KMS-11 (cell line): Measurements from ENCODE around the gene CD8A.

ENCODE experiments used
- H2AFZ ChIP-seq: fragments of 200-600 bp; sonication (generic); 2 replicates; pipeline ENCODE4 v1.6.1; 2016; ENCODE audit warnings: antibody characterized with exemption, mixed run types, low read depth
- H3K27ac ChIP-seq: fragments of 200-600 bp; sonication (generic); 2 replicates; pipeline ENCODE4 v1.6.1; 2016; ENCODE audit warnings: mild to moderate bottlenecking, mixed run types
- H3K27me3 ChIP-seq: fragments of 200-600 bp; sonication (generic); 2 replicates; pipeline ENCODE4 v1.6.1; 2017; ENCODE audit warnings: mild to moderate bottlenecking, low read depth, mixed run types, moderate library complexity; ENCODE audit not compliant: insufficient read depth
- H3K36me3 ChIP-seq: fragments of 200-600 bp; sonication (generic); 2 replicates; pipeline ENCODE4 v1.6.1; 2017; ENCODE audit warnings: mild to moderate bottlenecking, mixed run types; ENCODE audit not compliant: insufficient read depth
- H3K4me1 ChIP-seq: fragments of 200-600 bp; sonication (generic); 2 replicates; pipeline ENCODE4 v1.6.1; 2016; ENCODE audit warnings: mild to moderate bottlenecking, low read depth, mixed run types; ENCODE audit not compliant: poor library complexity, severe bottlenecking
- H3K4me2 ChIP-seq: fragments of 200-600 bp; sonication (generic); 2 replicates; pipeline ENCODE4 v1.7.0; 2016; ENCODE audit warnings: mild to moderate bottlenecking, mixed run types
- H3K4me3 ChIP-seq: fragments of 200-600 bp; sonication (generic); IDR thresholded peaks from 2 replicates; pipeline ENCODE4 v1.6.1; 2017; ENCODE audit warnings: low read depth, low read length, mixed read lengths; ENCODE audit not compliant: insufficient read depth
- H3K79me2 ChIP-seq: fragments of 200-600 bp; sonication (generic); 2 replicates; pipeline ENCODE4 v1.6.1; 2016; ENCODE audit warnings: low read depth, mixed run types; ENCODE audit not compliant: insufficient read depth
- H3K9ac ChIP-seq: fragments of 200-600 bp; sonication (generic); 2 replicates; pipeline ENCODE4 v1.6.1; 2016; ENCODE audit warnings: mild to moderate bottlenecking, mixed run types
- H4K20me1 ChIP-seq: fragments of 200-600 bp; sonication (generic); 2 replicates; pipeline ENCODE4 v1.6.1; 2016; ENCODE audit warnings: mild to moderate bottlenecking, mixed run types; ENCODE audit not compliant: insufficient read depth
- CTCF ChIP-seq: fragments of 200-600 bp; sonication (generic); conservative IDR thresholded peaks from 2 replicates; pipeline ENCODE4 v1.6.1; 2017; ENCODE audit warnings: low read depth, mild to moderate bottlenecking, antibody characterized with exemption, low read length, moderate library complexity, mixed read lengths

The CD8A gene

DNA sequence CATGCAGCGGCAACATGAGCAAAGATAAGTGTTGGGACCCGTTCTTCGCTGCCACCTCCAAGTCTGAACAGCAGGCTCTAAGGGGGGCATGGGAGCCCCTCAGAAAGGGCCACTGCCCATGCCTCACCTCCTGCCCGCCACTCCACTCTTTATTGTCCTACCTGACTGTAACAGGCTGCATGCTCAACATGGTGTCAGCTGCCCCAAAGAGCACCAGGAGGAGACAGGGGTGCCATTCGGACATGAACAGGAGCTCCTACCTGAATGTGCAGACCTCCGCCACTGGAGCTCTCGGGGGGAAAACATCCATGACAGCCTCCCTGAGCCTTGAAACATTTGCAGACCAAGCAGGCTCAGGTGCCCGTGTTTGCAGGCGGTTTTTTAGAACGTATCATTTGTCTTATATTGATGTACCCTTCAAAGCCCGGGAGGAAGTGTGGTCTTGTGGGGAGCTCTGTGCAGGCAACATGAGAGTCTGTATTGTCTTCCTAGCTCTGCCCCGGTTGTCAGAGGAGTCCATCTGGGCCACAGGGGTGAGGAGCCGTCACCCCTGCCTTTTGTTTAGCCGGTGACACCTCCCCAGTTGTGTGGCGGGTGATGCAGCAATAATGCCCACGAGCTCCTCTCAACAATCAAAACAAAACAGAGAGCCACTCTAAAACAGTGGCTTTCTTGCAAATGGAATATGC is 35.1 kb upstream of the CD8A start:
- Histone ChIP-seq H3K27me3 (no peaks in the 10 kb centered on the region), H3K36me3 (no peaks in the 10 kb centered on the region), H3K4me1 (peaks cover 2% of the 10 kb centered on the region), H3K4me2 (no peak overlapping the region), H3K79me2 (no peaks in the 10 kb centered on the region), H3K27ac (no peak overlapping the region), H4K20me1 (no peaks in the 10 kb centered on the region), H3K9ac (no peak overlapping the region), H2AFZ (no peak overlapping the region), H3K4me3 (no peak overlapping the region)
- TF ChIP-seq CTCF = no peak

GRCh38 chr2:86825036-86825692 is 34.5 kb upstream of the CD8A start:
- Histone ChIP-seq H2AFZ (no peak overlapping the region), H3K9ac (no peak overlapping the region), H3K4me3 (no peak overlapping the region), H3K36me3 (no peaks in the 10 kb centered on the region), H4K20me1 (no peaks in the 10 kb centered on the region), H3K4me1 (no peaks in the 10 kb centered on the region), H3K79me2 (no peaks in the 10 kb centered on the region), H3K4me2 (no peak overlapping the region), H3K27me3 (no peaks in the 10 kb centered on the region), H3K27ac (no peak overlapping the region)
- no peak for TF ChIP-seq CTCF

DNA sequence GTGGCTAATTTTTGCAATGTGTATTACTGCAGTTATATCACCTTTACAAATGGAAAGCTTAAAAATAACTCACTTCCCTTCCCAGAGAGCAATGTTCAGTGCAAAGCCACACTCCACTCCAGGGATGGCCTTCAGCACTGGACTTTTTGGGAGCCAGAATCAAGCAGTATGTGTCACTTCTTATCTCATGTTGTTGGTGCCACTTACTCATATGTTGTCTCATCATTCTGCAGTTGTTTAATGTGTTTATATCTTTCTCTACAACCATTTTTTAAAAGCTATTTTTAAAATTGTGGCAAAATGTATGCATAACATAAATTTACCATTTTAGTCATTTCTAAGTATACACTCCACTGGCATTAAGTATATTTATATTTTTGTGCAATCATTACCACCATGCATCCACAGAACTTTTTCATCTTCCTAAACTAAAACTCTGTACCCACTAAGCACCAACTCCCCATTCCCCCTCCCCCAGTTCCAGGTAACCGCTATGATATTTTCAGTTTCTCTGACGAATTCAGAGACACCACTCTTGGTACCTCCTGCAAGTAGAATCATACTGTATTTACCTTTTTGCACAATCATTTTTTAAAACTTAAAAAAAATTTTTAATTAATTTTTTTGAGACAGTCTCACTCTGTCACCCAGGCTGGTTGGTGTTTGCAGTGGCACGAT is 32.1 kb upstream of the CD8A start:
- no peaks in the 10 kb centered on the region for H3K27me3 ChIP-seq
- H3K4me1 ChIP-seq = no peaks in the 10 kb centered on the region
- no peaks in the 10 kb centered on the region for H3K36me3 ChIP-seq
- no peaks in the 10 kb centered on the region for H4K20me1 ChIP-seq
- no peak overlapping the region for H2AFZ ChIP-seq
- no peak overlapping the region for H3K27ac ChIP-seq
- no peak overlapping the region for H3K9ac ChIP-seq
- no peak overlapping the region for H3K4me3 ChIP-seq
- no peaks in the 10 kb centered on the region for H3K79me2 ChIP-seq
- no peak for TF ChIP-seq CTCF
- no peak overlapping the region for H3K4me2 ChIP-seq

DNA sequence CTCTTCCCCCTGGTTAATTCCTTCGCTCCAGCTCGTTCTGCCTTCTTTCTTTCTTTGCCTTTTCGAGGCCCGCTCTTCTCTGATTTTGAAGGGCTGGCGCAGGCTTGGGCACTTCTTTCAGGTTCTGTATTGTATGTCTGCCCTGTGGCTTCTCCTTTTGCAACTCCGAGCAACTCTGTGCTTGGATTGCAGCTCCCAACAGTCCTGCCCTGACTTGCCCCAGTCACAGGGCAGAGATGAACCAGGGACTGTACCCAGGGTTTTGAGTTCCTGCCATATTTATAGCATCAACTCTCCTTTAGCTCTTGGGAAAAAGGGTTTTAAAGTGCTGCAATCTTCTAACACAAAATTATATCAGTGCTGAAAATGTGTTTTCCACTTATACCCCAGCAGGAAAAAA is 31.1 kb upstream of the CD8A start:
- Histone ChIP-seq H3K27ac (no peak overlapping the region), H4K20me1 (no peaks in the 10 kb centered on the region), H3K4me1 (no peaks in the 10 kb centered on the region), H3K36me3 (no peaks in the 10 kb centered on the region), H3K79me2 (no peaks in the 10 kb centered on the region), H3K27me3 (no peaks in the 10 kb centered on the region), H3K4me2 (no peak overlapping the region), H2AFZ (no peak overlapping the region), H3K4me3 (no peak overlapping the region), H3K9ac (no peak overlapping the region)
- TF ChIP-seq CTCF = no peak
